G401 (cell line): Measurements from ENCODE around the gene DEFB127. TPM values are rescaled to one million over a fixed set of nuclear protein-coding genes. Genes with fewer than 3 reads are reported as not detected.
A peak's percentile ranks its signal among the peaks of the same experiment; 100 is the strongest.
"Not testable (repeated sequence)": the region's sequence is repeated elsewhere in the genome, so short reads cannot be mapped to it uniquely, and the experiment has no call there.

Source experiments
- DNase-seq: peaks from one replicate; pipeline ENCODE4 v3.0.0-alpha.2; 2015; ENCODE audit warnings: low spot score
- in situ Hi-C: cut with HindIII; loops from 2 replicates; pipeline ENCODE4 v1.10.0; 2016; ENCODE audit warnings: low sequenced_read_pairs, mixed read lengths
- total RNA-seq: library from RNA; depleted of rRNA; stranded (reverse); fragments of >200 nt; shearing (Covaris generic); gene quantifications from 2 replicates; pipeline ENCODE4 v1.2.3, GENCODE V29; 2014; rRNA removed

Gene DEFB127, protein sequence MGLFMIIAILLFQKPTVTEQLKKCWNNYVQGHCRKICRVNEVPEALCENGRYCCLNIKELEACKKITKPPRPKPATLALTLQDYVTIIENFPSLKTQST
- total RNA-seq, result not detected in 2 replicates

DNA sequence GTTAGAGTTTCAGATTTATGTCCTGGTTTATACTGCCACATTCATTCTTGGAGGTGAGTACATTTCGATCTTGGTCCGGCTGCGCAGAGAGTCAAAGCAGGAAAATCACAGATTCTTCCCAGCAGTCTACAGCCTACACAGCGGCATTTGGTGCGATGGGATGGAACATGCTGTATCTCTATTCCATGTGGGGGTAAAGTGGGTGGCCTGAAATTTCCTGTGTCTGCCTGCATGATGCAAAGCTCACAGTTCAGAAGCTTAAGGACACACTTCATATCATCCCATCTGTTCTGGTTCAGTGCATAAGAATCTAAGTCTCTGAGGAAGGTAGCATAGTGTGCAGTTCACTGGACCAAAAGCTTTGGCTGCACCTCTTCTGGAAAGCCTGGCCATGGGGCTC lies at the start of gene DEFB127:
Gene DEFB127, plus strand, starts transcription at position 301 of the 400 bp plus-strand sequence. Its CDS starts 91 bp downstream, at position 392.
- in situ Hi-C loops, result no loop called here
- no peak for DNase-seq

DNA sequence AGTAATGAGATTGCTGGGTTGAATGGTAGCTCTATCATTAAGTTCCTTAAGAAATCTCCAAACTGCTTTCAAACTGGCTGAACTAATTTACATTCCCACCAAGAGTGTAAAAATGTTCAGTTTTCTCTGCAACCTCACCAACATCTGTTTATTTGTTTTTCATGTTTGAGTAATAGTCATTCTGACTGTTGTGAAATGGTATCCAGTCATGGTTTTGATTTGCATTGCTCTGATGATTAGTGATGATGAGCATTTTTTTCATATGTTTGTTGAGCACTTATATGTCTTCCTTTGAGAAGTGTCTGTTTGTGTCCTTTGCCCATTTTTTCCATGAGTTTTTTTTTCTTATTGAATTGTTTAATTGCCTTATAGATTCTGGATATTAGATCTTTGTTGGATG lies 44.9 kb upstream of the DEFB127 start:
- DNase-seq, result no peak
- in situ Hi-C loops, result no loop called here

DNA sequence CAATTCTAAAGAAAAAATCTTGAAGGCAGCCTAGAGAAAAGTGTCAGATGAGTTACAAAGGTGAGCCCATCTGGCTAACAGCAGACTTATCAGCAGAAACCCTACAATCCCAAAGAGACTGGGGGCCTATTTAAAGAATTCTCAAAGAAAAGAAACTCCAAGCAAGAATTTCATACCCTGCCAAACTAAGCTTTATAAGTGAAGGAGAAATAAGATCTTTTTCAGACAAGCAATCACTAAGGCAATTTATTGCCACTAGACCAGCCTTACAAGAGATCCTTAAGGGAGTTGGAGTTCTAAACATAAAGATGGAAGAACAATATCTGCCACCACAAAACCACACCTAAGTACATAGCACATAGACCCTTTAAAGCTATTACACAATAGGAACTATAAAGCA lies 39.7 kb upstream of the DEFB127 start:
- DNase-seq, result no peak
- in situ Hi-C loops, result no loop called here

DNA sequence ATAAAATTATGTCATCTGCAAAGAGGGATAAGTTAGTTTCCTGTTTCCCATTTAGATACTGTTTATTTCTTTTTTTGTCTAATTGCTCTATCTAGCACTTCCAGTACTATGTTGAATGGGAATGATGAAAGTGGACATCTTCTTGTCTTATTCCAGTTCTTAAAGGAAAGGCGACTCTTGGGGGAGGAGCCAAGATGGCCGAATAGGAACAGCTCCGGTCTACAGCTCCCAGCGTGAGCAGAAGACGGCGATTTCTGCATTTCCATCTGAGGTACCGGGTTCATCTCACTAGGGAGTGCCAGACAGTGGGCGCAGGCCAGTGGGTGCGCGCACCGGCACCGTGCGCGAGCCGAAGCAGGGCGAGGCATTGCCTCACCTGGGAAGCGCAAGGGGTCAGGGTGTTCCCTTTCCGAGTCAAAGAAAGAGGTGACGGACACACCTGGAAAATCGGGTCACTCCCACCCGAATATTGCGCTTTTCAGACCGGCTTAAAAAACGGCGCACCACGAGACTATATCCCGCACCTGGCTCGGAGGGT lies 27.4 kb upstream of the DEFB127 start:
- DNase-seq, in situ Hi-C loops: not testable (repeated sequence)

DNA sequence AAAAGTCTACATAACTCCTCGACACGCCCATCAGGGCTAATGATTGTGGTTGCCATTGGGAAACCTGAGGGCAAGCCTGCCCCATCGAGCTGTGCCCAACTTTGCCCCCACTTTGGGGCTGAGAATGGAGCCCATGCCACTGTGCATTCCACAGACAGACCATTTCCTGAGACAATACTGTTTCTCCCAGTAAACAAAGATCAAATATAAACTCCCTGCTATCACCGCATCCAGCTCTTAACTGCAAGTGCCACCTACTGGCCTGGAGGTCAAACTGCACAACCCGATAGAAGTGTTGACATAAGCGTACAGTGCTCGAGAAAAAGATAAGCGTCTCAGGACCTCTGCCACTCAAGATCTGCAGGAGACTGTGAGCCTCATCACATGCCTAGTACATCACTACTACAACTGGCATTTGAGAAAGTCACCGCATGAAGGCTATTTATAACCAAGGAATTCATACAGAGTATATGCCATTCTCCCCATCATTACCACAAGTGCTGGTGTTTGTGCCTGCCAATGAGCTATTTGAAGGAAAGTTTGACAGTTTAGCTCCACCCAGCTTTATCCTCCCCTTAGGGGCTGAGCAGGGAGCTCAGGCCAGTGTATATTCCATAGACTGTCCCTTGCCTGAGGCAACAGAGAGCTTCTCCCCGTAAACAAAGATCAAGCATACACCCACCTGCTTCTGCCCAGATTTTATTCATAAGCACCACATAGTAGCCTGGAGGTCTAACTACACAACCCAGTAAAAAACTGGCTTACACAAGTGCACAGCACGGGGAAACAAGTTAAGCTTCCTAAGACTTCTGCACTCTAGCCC lies 19.4 kb upstream of the DEFB127 start:
- DNase-seq, result no peak
- in situ Hi-C loops, result no loop called here

DNA sequence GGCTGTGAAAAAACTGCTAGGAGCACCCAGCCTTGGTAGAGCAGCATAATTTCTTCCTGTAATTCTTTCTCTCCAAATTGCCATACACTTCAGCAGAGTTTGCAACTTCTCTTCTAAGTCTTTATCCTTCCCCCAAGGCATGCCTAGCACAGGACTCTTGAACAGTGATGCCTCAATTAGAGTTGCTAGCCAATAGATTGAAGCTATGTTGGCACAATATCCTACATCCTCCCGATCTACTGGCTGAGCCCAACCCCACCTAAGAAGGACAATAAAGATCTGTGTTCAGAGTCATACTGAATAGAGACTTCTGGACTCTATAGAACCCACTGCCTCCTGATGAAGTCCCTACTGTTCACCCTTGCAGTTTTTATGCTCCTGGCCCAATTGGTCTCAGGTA lies 15.0 kb upstream of the DEFB127 start, which contains the start of gene DEFB126:
Gene DEFB126, plus strand, starts transcription at position 301 of the 400 bp plus-strand sequence. Its CDS starts 39 bp downstream, at position 340.
- in situ Hi-C loops, result no loop called here
- no peak for DNase-seq

DNA sequence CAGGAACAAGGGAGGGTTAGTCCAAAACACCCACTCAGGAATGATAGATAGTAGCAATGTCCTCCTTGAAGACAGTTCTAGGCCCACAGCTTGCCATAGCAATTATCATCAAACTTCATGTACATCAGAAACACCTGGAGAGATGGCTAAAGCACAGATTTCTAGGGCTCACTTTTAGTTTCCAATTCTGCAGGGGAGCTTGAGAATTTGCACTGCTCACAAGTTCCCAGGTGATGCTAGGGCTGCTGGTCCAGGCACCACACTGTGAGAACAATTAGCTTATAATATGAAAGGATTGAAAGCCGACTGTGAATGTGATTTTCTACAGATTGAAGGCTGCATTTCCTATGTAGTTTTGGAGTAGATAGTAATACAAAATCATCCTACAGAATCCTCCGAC lies 11.4 kb upstream of the DEFB127 start:
- in situ Hi-C loops, result no loop called here
- no peak for DNase-seq

DNA sequence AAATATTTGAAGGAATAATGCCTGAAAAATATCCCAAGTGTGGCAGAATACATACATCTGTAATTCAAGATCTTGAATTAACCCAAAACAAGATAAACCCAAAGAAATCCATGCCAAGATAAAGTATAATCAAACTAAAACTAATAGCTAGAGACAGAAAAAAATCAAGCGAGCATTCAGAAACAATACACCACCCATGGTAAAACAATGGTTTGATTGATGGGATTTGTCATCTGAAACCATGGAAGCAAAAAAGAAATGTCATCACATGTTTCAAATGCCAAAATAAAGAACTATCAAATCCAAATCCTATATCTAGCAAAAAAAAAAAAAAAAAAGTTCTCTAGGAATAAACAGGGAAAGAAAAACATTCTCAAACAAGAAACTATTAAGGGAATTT lies 5.1 kb upstream of the DEFB127 start:
- in situ Hi-C loops, result no loop called here
- no peak for DNase-seq

DNA sequence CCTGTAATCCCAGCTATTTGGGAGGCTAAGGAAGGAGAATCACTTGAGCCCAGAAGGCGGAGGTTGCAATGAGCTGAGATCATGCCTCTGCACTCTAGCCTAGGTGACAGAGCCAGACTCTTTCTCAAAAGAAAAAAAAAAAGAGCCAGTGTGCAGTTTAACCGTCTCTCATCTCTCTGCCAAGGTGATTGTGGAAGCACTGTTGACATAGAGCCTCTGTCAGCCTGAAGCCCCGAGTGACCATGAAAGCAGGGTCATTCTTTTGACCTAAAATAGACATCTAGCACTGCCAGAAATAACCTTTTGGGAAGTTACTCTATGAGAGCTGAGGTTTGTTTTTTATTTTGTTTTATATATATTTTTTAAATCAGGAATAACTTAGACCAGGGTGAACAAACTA lies 7.4 kb downstream of the DEFB127 start:
- no peak for DNase-seq
- in situ Hi-C loops, result no loop called here

DNA sequence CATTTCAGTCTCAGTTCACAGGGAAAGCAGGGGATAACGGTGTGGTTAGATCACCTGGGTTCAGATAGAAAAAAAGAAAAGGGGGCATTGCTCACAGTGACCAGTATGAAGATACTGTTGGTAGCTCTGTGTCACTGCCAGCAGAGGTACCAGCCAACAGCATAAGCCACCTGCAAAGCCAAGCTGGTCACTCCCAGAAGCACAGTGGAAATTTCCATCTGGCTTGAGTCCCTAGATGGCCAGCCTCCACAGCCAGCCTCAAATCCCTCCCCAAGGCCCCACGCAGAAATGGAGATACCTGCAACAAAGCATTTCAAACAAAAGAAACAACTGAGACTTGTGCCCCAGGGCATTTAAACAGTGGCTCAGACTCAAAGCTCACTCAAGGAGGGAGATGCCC lies 11.6 kb downstream of the DEFB127 start:
- in situ Hi-C loops, result no loop called here
- DNase-seq, result peak; percentile 88

DNA sequence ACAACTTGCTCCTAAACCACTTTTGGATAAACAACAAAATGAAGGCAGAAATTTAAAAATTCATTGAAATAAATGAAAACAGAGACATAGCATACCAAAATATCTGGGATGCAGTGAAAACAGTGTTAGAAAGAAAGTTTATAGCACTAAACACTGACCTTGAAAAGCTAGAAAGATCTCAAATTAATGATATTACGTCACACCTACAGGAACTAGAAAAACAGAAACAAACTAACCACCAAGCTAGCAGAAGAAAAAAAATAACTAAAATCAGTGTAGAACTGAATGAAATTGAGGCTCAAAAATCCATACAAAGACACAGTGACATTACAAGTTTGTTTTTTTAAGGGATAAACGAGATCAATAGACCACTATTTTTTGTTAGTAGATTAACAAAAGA lies 27.0 kb downstream of the DEFB127 start:
- in situ Hi-C loops, result no loop called here
- DNase-seq, result no peak

DNA sequence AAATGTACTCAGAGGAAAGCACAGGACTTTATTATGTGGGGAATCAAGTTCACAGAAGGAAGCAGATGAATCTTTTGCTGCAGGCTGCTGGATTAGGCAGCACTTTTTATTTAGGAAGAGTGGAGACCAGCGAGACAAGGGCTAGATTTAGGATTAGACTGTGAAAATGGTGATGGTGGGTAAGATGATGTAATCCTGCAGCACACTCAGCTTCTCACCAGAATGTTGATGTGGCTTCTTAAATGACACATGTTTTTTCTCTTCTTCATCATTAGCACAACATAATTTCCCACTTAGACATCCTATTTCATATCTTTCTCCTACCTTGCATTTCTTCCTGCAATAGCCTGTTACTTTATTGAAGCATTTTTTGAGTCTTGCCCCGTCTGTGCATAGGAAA lies 30.5 kb downstream of the DEFB127 start:
- in situ Hi-C loops, result no loop called here
- no peak for DNase-seq

DNA sequence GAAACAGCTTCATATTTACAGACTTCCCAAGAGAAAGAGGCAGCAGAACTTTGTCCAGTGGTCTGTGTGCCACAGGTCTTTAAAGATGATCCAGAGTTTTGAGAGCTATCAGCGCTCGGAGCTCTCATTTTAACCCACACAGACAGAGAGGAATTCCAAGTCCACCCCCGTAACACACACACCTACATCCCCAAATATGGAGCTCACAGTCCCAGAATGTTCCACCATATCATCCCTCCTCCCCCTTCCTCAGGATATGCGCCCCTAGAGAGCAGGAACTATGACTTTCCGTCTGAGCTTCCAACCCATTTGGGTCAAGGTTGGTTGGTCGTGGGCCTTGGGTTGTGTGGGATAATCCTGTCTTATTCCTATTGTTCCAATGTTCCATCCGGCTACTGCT lies 32.4 kb downstream of the DEFB127 start, which contains the start of gene DEFB128:
Gene DEFB128, minus strand, starts transcription at position 101 of the 400 bp plus-strand sequence. Its CDS starts 88 bp downstream, at position 13.
- no peak for DNase-seq
- in situ Hi-C loops, result no loop called here

DNA sequence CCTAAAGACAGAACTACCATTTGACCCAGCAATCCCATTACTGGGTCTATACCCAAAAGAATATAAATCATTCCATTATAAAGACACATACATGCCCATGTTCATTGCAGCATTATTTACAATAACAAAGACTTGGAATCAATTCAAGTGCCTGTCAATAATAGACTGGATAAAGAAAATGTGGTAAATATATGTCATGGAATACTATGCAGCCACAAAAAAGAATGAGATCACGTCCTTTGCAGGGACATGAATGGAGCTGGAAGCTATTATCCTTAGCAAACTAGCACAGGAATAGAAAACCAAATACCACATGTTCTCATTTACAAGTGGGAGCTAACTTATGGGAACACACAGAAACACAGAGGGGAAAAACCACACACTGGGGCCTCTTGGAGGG lies 41.0 kb downstream of the DEFB127 start:
- DNase-seq, result no peak
- in situ Hi-C loops, result no loop called here

DNA sequence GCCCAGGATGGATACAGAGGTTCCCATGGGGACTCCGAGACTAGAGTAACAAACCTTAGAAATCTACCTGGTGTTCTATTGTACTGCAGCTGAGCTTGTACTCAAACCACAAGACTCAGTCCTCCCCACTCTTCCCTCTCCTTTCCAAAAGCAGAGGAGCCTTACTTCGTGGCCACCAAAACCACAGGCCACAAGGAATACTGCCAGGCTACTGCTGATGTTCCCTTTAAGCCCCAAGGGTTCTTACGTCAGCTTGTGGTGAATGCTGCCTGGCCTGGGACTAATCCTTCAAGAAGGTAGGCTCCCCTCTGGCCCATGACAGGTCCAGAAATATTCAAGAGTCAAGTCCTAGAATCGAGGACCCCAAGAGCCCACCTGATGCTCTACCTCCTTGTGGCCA lies 42.7 kb downstream of the DEFB127 start:
- no peak for DNase-seq
- in situ Hi-C loops, result no loop called here

DNA sequence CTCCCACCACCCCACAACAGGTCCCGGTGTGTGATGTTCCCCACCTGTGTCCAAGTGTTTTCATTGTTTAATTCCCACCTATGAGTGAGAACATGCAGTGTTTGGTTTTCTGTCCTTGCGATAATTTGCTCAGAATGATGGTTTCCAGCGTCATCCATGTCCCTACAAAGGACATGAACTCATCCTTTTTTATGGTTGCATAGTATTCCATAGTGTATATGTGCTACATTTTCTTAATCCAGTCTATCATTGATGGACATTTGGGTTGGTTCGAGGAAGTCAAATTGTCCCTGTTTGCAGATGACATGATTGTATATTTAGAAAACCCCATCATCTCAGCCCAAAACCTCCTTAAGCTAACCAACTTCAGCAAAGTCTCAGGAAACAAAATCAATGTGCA lies 46.4 kb downstream of the DEFB127 start:
- DNase-seq, in situ Hi-C loops: not testable (repeated sequence)

Other genes starting within 250 kb of the DEFB127 start
- not detected in 2 replicates for gene DEFB125, start 69.8 kb upstream of the DEFB127 start, total RNA-seq
- not detected in 2 replicates for gene DEFB126, start 14.9 kb upstream of the DEFB127 start, total RNA-seq
- gene DEFB128, start 32.3 kb downstream of the DEFB127 start, total RNA-seq, result not detected in 2 replicates
- not detected in 2 replicates for gene DEFB129, start 69.8 kb downstream of the DEFB127 start, total RNA-seq
- not detected in 2 replicates for gene DEFB132, start 100.3 kb downstream of the DEFB127 start, total RNA-seq
- gene C20orf96, start 133.3 kb downstream of the DEFB127 start, total RNA-seq, result 1.0 and 4.5 TPM in 2 replicates
- 74.3 and 75.1 TPM in 2 replicates for gene ZCCHC3, start 140.1 kb downstream of the DEFB127 start, total RNA-seq
- gene SOX12, start 168.1 kb downstream of the DEFB127 start, total RNA-seq, result 9.6 and 12.4 TPM in 2 replicates
- 65.9 and 70.0 TPM in 2 replicates for gene NRSN2, start 189.7 kb downstream of the DEFB127 start, total RNA-seq
- gene TRIB3, start 223.3 kb downstream of the DEFB127 start, total RNA-seq, result 12.9 and 15.6 TPM in 2 replicates